Activated naive CD4-positive, alpha-beta T cell treated with Interleukin-2 at 50 U/mL for 16 hours (primary cell): ENCODE results near the gene RAI14.

Experiments used
- DNase-seq: peaks from one replicate; pipeline ENCODE4 v3.0.0-alpha.2; 2020

The RAI14 gene

DNA sequence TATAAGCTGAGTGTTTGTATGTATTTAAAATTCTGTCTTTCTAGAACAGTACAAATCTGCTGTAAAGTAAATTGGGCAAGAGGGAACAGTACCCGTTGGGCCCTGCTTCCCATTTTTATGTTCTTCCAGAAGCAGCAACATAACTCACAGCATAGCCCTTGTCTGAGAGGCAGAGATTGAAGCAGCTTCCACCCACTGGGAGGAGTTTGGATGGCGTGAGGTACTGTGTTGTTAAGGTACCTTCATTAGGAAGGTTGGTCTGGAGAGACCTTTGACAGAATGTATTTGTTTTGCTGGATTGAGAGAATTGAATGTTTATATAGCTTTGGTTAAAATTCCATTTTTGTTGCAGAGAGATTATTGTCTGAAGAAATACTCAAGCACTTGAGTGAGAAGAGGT, 24.8 kb downstream of the RAI14 start:
- DNase-seq = no peak

DNA sequence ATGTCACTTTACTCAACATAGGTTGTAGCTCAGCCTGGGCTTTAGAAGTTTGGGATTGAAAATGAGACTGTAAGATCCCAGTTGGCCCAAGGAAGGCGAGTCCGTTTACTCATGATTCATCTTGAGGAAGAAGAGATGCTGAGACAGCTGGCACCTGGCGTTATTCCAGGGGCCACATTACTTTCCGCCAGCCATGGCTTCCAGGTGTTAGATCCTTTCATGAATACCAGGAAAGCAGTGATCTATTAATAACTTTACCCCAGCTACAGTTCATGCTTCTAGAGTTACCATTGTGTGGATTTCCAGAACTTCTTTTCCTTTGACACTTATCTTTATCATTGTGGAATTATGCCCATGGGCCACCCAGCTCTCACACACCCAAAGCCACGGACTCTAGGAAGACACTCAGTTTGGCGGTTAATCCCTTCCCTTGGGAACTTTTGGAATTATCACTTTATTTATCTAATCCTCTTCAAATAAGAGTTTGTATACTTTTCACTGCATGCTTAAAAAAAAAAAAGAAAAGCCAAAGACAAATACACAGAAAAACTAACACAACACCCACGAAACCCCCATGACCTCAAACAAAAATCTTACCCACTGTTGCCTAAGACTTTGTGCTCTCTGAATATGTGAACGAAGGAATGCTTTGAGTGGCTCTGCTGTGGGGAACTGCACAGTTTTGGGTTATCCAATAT, 26.9 kb downstream of the RAI14 start:
- DNase-seq = no peak

DNA sequence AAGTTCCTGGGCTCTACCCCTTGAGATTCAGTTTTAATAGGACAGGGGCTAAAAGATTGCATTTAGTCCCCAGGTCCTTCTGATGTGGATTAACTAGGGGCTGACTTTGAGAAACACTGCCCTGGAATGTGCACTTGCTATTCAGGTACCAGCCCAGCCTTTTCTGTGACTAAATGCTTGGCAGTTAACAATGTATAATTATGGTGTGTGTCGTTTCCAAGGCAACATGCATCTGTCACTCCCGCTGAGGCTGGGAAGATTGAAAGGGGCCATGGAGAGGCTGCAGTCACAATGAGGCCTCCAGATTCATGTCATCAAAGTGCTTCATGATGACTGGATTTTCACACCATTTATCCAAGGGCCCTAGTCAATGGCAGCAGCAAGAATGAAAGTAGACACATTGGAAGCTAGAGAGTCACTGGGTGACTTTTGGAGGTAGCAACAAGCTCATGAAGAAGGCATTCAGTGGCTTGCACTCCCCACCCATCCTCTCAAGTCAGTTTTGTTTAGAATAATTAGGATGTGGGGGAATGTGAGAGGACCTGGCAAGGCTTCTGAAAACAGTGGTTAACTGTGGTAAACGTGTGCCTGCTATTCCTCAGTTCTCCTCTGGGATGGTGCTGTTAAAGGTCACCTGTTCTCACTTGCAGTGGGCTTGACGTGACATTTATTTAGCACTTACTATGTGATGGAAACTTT, 28.3 kb downstream of the RAI14 start:
- no peak for DNase-seq

DNA sequence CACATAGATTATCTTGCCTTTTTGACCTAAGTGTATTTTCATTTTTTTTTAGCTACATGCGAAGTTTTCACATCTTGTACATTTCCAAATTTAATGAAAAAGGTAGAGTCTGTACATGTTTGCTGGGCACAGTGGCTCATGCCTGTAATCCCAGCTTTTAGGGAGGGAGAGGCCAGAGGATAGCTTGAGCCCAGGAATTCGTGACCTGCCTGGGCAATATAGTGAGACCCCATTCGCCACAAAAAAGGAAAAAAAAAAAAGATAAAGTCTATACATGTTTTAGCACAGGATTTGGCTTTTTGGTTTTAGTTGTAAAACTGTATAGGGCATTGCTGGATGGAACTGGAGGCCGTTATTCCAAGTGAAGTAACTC, 28.8 kb downstream of the RAI14 start:
- no peak for DNase-seq

DNA sequence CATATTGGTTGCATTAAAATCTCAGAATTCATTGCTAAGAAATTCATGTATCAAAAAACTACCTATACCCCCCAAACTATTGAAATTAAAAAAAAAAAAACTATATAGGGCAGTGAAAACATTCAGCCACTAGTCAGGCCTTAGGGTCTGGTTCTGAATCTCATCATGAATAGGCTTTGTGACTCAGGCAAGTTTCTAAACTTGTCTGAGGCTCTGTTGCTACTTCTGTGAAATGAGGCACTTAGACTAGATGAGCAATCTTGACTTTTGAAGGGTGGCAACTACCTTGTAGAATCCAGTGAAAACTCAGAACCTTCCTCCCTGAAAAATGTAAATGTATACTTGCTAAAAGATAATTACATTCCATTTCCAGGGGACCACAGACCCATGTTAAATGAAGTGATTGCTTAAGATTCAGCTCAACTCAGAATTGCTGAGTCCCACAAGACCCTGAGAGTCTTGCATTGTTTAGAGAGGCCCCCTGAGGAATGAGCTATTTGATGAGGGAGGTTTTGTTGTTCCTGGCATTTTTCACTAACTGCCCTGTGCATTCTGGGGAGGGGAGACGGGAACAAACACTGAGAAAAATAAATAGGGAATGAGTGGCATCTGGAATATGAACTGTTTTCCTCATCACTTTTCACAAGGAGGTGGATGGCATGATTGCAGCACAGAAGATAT, 29.5 kb downstream of the RAI14 start:
- DNase-seq = no peak

DNA sequence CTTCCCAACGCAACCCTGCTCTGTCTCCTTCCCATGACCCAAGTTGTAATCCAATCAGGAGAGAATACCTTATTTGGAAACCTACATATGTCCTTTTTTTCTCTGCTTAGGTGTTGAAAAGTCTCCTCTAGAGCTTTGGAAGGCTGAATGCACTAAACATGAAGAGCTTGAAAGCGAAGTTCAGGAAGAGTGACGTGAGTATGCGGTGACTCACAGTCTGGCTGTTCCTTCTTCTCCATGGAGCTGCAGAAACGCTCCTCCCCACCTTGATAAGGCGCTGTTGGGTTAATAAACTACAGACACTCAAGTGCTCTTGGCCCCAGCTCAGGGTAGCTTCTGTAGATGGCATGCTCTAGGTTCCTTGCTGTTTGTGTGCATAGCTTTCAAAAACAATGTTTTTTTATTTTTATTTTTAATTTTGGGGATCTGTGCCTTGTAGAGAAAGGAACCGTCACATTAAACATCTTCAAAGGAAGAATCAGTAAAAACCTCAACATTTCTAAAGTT, 30.7 kb downstream of the RAI14 start:
- no peak for DNase-seq

DNA sequence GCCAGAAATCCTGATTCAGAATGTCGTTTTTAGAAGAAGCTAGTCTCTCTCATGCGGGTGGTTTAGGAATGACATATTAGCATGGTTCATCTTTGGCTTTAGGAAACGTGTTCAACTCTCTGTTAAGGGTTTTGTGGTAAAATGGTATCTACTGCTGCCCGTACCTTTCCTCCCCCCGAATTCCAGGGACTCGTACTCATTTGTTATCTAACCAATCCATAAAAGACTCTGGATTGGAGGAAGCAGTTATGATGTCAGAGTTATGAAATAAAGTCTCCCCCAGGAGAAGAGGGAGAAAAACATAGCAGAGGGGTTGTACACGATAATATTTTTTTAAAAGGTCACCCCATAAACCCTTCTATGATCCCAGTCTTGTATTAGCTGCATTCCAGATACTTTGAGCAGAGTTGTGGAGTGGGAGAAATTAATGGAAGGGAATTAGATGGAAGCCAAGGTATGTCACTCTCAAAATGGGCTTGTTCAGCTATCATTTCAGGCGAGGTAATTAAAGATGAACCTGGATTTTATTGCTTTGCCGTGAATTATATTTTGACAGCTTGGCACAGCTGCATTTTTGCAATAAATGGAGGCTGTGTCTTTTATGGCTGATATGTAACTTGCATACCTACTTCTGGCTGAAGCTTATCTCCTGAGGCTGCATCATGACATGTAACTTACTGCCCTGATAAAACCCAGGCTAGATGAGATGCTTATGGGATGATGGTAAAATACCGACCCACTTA, 31.3 kb downstream of the RAI14 start:
- DNase-seq = no peak

DNA sequence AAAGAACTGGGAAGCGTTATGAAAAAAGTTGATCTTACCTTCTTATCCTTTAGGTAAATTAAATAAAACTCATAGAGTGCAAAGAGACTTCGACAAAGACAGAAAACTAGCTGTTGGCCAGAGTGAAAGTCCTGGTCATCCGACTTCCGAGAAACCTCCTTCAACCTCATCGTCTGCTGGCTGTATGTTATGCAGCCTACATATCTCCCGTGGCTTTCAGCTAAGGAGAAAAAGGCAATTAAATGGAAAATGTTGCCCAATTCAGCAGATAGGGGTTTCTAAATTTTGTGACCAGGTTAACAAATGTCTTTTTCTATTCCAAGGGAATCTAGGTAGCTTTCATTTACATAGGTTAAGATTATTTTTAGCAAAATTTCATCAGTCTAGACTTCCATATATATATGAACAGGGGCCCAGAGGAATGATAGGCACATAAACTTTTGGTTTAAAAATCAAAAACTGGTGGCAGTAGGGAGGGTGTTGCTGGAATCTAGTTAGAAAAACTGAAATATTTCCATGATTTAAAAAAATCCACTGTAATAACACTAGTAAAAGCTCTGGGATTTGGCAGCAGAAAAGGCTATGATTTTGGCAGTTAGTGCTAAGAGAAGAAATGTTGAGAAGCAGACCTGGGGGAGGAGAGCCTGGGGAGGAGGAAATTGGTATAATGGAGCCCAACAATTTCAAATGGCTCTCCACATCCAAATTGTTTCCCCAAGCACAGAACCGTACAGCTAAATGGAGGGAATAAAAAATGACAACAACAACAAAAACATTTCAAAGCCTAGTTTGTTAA, 32.1 kb downstream of the RAI14 start:
- DNase-seq = no peak

DNA sequence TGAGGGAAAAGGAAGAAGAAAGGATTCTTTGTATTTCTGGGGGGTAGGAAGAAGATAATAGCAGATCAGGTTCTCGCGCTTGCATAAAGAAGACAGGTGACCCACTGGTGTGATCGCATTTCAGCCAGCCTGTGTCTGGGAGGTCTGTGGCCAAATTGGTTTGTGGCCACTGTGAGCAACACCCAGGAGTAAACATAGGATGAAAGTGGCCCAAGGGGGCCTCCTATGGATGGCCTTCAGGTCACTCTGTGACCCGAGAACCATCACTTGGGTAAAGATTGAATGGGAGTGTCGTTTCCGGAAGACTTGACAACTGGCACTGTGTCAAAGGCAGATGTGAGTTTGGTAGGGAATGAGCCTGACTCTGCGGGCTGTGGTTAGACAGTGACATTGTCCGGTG, 34.2 kb downstream of the RAI14 start:
- DNase-seq = no peak

DNA sequence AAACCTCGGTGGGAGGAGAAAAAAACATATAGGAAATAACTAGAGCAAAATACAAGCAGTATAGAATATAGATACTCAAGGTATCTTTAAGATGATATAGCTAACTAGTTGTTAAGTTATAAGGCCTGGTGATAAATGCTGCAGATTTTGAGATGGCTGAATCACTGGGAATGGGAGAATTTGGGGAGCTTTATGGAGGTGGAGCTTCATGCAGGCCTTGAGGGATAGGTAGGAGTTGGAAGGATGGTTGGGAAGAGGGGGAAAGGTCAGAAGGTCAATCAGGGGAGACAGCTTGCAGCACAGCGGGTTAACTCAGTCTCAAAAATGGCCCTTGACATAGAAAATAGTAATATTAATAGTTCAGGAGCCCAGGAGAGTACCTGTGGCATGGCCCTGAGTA, 34.8 kb downstream of the RAI14 start:
- DNase-seq = no peak

DNA sequence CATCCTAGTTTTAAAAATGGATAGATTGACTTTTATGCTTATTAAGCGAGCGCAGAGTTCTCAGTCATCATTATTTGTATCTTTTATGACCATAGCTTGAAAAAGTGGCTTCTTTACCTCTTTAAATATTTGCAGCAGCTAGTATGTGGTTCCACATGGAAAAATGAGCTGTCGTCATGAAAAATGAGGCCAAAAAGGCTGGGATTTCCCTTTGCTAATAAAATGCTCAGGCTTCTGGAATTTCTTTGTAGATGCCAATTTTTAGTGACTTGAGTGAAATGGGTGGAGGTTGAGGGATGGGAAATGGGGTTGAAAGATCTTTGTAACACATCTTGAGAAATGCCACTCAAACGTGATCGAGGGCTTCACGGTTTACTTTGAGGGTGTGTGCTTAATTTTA, 35.2 kb downstream of the RAI14 start:
- DNase-seq = no peak

DNA sequence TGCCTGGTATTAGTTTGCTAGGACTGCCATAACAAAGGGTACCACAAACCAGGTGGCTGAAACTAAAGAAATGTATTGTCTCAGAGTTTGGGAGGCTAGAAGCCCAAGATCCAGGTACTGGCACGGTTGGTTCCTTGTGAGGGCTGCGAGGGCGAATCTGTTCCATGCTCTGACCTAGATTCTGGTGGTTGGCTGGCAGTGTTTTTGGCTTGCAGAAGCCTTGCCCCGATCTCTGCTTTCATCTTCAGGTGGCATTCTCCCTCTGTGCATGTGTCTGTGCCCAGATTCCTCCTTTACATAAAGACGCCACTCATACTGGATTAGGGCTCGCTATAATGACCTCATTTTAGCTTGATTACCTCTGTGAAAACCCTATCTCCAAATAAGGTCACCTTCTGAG, 36.7 kb downstream of the RAI14 start:
- DNase-seq = no peak

DNA sequence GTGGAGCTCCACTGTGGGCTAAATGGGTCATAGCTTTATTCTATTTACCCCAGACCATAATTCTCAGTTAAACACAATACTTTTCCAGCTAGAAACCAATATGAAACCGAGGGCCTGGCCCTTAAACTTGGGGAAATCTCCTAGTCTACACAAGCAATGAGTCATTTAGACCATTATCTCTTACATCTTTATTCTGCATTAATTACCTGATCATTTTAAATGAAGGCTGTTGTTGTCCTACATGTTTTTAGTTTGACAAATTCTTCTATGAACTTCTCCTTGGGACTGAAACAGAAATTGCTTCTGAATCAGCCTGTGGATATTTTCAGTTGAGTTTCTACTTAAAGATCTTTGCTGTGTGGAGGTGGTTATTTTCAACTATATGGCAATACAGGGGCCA, 37.9 kb downstream of the RAI14 start:
- DNase-seq = no peak

DNA sequence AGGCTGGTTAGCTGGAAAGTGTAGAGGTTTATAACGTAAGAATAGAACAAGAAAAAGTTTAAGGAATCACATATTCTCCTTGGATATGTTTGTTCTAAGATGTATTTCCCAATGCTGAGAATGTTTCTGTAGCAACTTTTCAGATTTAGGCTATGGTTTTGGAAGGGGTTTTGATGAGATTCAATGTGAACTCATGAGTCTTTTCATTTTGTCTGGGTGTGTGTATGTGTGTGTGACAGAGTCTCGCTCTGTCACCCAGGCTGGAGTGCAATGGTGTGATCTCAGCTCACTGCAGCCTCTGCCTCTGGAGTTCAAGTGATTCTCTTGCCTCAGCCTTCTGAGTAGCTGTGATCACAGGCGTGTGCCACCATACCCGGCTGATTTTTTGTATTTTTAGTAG, 38.6 kb downstream of the RAI14 start:
- no peak for DNase-seq

DNA sequence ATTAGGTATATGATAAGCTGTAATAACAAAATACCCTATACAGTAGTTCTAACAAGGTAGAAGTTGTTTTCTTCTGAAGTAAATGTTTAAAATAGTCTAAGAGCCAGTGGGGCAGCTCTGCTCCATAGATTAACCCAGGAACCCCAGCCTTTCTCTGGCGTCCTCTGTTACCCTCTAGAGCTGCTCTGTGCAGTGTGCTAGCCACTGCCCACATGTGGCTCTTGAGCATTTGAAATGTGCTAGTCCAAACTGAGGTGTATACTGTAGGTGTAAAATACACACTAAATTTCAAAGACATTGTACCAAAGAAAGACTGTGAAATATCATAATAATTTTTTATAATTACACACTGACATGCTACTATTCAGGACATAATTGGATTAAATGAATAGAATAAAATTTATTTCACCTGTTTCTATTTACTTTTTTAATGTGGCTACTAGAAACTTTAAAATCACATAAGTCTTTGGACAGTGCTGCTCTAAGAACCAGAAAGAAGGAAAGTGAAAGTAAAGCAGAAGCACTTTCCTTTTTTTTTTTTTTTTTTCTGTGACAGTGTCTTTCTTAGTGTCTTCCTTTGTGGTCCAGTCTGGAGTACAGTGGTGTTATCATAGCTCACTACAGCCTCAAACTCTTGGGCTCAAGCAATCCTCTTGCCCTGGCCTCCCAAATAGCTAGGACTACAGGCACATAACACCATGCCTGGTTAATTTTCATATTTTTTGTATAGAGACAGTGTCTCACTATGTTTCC, 39.3 kb downstream of the RAI14 start:
- DNase-seq = no peak

DNA sequence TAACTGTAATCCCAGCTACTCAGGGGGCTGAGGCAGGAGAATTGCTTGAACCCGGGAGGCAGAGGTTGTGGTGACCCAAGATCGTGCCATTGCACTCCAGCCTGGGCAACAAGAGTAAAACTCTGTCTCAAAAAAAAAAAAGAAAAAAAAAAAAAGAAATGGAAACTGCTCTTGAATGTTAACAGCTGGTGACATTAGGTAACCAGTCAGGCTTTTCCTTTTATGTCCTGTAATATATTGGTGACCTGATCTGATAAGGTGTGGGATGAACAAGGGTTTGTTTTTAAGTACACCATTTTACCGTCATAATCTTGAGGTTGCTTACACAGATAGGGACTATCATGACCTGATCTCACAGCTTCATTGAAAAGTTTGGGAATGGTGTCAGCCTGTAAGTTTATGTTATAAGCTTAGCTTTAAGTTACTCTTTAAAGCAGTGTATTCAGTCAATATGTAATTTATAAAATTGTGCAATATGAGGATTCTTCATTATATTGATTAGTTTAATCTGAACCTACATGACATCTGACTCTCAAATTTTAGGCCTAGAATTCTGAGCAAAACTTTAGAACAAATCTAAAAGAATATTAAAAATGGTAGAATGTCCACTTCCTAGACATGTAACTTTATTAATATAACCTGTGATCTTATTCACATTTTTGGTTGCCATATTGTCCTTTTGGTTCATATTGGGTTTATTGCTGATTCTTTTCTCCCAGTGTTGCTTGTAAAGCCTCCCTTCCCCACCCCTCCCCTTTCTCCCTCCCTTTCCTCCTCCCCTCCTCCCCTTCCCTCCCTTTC, 41.4 kb downstream of the RAI14 start:
- no peak for DNase-seq

DNA sequence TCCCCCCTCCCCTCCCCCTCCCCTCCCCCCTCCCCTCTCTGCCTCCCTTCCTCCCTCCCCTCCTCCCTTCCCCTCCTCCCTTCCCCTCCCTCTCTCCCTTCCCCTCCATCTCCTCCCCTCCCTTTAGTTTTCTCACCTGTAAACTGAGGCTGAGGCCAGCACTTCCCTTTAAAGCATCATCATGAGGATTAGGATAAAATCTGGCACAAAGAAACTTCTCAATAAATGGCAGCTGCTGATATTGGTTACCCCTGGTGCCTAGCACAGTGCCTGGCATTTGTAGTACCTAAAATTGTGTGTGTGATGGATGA, 41.9 kb downstream of the RAI14 start:
- no peak for DNase-seq

DNA sequence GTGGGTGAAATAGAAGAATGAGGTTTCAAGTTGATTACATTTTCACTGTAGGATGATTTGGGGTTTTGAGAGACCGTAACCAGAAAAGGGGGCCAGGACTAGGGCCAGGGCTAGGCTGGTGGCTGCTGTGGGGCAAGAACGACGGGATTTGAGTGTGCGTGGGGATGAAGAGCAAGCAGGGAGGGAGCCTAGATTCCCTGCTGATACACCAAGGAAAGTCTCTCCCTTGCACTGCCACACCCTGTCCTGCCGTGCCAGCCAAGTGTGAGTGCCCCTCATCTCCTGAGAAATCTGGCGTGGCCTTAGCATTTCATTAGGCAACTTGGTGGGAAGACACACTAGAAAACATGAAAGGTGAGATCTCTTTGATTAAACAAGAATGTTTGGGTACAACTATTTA, 42.6 kb downstream of the RAI14 start:
- DNase-seq = no peak

DNA sequence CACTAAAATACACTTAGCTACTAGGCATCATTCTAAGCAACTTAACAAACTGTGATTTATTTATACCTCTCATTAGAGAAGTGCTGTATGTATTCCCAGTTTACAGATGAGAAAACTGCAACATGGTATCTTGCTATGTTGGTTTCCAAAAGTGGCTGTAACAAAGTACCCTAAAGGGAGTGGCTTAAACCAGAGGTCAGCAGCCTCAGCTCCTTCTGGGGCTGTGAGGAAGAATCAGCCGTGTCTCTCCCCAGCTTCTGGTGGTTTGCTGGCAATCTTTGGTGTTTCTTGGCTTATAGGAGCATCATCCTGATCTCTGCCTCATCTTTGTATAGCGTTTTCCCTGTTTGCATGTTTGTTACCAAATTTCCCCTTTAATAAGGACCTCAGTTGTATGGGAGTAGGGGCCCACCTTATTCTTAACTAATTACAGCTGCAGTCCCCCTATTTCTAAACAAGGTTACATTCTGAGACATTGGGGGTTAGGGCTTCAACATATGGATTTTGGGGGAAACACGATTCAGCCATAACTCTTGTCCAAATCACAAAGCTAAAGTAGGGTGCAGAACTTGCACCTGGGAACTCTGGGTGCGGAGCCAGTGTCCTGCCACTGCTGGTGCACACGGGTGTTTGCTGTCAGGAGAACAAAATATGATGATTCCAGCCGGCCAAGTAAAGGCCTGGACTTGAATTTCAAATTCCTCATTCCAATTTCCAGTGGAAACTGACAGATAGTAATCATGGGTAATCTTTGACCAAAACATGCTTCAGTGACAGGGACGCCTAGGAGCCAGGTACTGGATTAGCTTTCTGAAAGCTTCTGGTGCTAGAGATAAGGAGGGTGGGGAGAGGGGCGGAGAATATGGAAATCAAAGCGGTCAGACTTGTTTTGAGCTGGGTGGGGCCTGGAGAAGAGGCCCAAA, 43.3 kb downstream of the RAI14 start:
- DNase-seq = no peak

DNA sequence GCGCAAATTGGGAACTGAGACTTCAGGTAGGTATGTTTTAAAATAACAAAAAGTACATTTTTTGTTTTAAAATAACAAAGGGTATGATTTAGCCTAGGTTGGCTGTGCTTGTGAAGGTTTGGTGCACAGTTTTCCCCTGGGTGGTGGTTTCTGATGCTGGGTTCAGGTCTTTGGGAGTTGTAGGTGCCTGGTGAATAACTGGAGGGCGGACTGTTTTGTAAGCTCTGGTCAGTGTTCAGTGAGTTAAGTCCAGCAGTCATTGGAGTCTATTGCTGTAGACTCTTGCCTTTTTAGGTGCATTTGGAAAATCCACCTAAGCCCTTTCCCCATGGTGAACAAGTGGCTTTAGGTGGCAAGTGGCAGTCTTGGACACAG, 43.9 kb downstream of the RAI14 start:
- DNase-seq = no peak
